EL (cell line): ENCODE measurements around the gene CORO2A.
A peak's percentile ranks its signal among the peaks of the same experiment; 100 is the strongest.

ENCODE experiments used
- DNase-seq: peaks from one replicate; pipeline ENCODE4 v3.0.0-alpha.2; 2016

The CORO2A gene

DNA sequence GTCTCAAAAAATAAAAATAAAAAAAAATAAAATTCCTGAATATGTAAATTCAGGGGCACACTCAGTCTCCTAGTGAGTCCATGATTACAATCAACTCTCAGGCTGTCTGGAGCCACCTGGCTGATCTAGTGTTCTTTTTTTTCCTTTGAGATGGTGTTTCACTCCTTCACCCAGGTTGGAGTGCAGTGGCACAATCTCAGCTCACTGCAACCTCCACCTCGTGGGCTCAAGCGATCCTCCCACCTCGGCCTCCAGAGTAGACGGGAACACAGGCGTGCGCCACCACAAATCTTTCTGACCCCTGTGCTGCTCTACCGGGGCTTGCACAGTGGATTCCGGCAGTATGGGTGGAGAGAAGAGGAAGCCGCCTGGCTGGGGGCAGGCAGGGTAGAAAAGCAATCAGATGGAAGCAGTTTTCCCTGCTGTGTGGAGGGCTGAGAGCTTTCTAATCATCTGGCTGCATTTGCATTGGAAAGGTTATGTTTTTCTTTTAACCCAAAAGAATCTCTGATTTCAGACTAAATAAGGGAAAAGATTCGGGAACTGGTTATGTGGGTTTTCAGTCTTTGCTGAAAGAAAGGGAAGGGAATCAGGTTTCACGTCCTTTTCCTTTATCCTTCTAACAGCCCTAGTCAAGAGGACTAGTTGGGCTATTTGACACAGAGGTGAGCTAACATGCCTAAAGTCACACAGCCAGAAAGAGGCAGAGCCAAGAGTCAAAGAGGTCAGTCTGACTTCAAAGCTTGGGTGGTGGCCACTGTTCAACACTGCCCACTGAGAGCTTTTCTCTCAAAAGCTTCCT, 26.3 kb upstream of the CORO2A start:
- DNase-seq = no peak

DNA sequence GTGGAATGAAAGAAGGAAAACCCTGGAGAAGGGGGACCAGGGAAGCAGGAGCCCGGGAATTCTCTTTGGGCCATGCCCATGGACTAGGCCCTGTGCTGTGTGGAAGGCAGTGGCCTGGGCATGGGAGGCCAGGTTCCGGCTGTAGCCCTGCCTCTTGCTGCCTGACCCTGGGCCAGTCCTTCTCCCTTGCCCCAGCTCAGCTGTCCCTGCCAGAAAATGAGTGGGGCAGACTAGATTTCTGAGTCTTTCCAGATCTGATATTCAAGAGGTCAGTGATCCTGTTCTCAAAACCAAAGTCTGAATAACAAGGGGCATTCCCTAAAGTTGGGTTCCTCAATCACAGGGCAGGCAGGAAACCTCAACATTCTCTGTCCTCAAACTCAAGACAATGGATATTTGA, 24.8 kb upstream of the CORO2A start:
- DNase-seq = no peak

DNA sequence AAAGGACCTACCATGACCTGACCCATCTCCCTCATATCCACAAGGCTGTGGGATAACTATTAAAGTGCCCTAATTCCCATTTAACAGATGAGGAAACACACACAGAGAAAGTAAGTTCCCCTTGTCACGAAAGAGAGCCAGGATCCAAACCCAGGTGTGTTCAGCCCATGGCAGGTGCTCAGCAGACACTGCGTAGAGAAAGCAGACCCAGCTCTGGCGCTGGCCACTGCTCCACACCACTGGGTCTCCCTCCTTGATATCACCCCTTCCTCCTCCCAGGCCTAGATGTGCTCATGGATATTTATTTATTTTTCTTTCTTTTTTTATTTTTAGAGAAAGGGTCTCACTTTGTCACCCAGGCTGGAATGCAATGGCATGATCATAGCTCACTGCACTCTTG, 24.0 kb upstream of the CORO2A start:
- DNase-seq = no peak

DNA sequence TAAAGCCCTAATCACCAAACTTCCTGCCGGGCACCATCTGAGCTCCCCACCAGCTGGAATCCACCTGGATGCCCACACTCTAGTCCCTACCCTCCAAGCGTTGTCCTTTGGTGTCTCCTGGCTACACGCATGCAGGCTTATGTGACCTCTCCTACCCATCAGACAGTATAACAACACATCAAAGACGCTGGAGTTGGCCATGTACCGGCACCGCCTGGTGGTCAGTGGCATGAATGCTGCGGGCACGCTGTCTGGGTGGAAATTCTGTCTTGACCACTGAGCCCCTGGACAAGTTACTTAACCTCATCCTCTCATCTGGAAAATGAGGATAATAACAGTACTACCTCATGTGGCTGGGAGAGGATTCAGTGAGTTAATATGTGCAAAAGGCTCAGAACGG, 23.4 kb upstream of the CORO2A start:
- peak; percentile 25 for DNase-seq

DNA sequence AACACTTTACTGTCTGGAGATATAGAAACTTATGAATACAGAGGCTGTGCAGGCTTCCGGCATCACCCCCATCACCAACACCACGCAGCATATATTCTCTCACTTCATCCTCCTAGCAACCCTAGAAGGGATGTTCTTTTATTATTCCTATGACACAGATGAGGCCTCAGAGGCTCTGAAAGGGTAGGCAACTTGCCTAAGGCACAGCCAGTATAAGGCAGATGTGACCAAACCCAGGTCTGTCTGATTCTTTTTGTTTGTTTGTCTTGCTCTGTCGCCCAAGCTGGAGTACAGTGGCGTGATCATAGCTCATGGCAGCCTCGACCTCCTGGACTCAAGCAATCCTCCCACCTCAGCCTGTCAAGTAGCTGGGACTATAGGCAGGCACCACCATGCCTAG, 22.8 kb upstream of the CORO2A start:
- no peak for DNase-seq

DNA sequence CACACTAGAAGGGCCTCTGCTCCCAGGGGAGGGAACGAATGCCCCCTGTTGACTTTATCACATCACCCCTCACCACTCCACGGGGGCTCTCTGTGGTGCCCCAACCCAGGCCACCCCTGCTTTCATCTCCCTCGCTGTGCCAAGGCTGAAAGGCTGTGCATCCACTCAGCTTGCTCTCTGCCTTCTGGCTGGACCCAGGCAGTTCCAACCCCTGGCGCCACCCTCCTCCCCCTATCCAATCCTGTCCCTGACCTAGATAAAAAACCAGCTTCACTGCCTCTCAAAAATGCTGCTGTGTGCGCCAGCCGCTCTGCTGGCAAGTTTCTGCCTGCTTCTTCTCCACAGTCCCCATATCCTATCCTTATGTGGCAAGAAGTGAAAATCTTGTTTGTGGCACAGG, 22.4 kb upstream of the CORO2A start:
- no peak for DNase-seq

DNA sequence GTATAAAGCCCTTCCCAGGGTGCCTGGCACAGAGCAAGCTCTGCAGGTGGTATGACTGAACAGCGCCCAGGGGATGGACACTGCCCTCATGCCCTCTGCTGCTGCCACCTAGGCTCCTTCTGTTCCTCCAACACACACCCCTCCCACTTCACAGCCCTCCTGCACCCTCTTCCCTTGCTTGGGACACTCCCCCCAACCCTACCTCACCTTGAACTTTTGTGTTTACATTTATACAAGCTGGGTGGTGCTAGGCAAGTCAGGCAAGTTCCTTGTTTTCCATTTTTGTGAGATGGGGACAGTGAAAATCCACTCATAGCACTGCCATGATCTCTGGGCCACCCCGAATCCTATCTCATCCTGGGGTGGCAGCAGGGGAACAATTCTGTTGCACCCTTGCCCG, 18.8 kb upstream of the CORO2A start:
- DNase-seq = no peak

DNA sequence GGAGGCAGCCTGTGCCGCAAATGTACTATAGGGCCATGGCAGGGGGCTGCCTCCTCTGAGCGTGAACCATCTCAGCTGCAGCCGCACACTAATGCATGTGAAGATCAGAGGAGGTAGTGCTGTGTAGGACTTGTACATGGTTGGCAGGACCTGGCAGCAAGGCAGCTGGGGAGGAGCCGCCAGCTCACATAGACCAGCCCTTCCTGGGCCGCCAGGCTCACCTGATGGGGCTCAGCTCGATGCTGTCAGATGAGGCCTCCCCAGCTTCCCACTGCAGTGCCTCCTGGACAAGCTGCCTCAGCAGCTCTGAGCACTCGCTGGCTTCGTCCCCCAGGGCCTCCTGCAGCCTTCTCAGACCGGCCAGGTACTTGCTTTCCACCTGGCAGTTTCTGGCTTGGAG, 18.0 kb upstream of the CORO2A start:
- no peak for DNase-seq

DNA sequence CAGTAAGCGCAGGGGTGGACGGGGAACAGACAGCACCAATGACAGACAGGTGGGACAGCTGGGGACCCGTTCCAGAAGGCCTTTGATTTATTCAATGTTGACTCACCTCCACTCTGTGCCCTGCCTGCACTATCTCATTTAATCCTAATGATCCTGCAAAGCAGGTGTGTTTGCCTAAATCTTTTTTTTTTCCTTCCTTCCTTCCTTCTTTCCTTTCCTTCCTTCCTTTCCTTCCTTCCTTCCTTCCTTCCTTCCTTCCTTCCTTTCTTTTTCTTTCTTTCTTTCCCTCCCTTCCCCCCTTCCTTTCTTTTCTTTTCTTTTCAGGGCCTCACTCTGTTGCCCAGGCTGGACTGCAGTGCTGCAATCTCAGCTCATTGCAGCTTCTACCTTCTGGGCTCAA, 17.1 kb upstream of the CORO2A start:
- DNase-seq = no peak

DNA sequence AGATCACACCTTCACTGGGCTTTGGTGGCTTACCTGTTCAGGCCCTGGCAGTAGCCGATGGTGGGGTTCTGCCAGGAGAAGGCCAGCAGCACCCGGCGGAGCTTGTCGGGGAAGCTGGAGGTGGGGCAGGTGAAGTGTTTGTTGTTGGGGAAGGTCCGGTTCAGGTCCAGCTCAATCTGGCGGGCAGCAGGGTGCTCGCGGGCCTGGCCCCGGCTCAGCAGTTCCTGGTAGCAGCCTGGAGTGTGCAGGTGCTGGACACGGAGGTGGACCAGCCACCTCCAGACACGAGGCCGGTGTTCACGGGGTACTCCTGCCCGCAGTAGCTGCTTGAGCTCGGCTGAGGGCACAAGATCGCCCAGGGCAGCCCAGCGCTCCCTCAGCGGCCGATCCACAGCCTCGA, 16.2 kb upstream of the CORO2A start:
- no peak for DNase-seq

DNA sequence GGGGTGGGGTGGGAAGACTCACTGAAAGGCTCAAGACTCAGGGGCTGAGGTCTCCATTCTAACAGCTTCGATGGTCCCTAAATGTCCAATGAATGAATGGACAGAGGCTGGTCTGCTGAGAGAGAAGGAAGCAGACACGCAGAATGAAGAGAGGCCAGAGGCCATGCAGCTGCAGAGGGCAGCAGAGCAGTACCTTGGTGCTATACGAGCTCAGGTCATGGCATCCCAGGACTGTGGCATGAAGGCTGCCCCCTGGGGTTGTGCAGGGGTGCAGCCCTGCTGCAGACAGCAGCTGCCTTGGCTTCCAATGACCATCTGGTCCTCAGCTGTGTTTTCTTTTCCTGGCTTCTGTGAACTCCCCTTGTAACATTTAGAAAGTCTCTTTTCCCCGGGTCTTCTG, 15.2 kb upstream of the CORO2A start:
- peak; percentile 21 for DNase-seq

DNA sequence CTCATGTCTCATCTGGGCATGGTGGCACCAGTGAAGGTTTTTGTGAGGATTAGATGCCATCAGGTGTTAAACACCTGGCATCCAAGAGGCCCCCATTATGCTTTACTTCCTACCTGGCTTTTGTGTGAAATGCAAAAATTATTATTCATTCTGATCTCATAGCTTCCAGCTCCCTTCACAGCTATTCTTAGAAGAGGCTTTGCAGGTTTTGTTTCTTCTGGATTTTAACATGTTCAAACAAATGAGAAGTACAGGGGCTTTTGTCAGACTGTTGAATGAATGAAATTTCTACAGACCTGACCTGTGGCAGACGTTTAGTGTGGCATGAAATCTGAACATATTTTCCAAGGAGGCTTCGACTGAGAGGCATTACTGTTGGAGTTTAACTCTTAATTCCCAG, 14.3 kb upstream of the CORO2A start:
- no peak for DNase-seq

DNA sequence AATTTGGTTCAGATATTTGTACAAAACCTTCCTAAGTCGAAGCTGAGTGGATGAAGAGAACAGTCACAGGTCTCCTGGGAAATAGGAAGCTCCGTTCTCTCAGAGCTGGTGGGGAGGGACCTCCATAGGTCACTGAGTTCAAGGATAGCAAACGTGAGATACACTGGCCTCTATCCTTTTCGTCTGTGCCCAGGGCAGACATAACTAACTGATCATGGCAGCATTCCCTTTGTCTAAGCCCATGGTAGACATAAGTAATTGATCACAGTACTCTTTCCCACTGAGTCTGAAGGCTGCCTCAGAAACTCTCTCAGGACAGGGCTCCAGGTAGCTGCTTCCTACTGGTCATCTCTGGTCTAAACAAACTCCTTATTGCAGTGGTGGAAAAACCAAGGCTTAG, 12.3 kb upstream of the CORO2A start:
- DNase-seq = no peak

DNA sequence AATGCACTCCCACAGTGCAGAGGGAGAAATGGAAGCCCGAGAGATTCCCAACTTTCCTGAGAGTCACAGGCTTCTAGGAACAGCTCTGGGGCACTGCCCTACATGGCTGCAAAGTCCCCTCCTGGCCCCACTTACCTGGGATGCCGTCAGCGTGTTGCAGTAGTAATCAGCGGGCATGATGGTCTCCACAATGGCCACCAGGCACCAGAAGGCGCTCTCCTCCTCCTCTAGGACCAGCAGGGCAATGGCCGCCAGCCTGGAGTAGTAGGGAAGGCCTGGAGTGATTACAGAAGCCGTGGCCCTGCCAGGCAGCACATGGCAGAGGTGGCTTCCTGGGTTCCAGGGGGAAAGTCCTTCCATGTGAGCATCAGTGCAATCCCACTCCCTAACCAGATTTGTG, 10.7 kb upstream of the CORO2A start:
- no peak for DNase-seq

DNA sequence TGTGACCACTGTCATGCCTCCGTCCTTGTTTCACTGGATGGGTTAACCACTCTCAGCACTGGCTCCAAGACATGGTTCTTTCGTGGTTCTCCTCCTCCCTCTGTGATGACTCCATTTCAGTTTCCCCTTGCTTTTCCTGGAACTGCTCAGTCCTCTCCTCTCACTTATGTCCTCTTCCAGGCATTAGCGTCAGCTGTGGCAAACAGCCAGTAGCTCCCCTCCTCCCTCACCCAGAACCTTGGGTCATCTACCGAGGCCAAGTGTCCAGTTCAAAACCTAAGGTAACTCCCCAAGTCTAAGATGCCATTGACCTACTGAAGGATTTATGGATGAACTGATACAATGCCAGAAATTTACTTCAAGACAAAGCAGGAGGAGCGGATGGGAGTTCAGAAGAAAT, 9.8 kb upstream of the CORO2A start:
- DNase-seq = no peak

DNA sequence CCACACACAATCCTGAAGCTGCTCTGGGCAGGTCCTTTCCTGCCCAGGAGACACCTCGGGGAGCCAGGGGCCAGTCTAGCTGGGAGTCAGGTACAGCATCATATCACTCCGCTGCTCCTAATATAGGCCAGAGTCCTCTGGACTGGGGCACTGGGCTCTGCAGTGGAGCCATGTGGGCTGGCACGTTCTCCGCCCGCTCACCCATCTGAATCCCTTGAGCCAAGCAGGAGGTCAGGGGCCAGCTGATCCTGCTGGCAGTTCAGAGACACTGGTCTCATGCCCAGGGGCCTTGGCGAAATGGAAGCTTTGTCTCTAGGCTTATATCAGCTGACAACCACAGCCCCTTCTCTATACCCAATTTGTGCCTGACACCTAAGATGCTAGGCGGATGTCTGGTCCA, 9.3 kb upstream of the CORO2A start:
- no peak for DNase-seq

DNA sequence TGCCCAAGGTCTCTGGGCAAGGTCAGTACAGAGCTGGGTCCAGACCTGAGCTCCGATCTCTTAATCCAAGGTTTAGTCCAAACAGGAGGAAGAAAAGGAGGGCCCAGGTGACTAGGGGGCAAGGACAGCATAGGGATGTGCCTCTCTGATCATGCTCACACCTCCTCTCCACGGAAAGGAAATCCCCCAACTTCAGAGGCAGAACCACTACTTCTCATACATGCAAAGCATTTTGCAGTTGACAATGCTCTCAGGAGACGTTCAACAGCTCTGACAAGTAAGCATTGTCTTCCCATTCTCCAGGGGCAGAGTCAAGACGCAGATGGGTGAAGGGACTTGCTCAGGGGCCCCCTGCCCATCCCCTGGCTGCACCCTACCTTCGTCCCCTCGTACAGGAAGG, 8.7 kb upstream of the CORO2A start:
- no peak for DNase-seq

DNA sequence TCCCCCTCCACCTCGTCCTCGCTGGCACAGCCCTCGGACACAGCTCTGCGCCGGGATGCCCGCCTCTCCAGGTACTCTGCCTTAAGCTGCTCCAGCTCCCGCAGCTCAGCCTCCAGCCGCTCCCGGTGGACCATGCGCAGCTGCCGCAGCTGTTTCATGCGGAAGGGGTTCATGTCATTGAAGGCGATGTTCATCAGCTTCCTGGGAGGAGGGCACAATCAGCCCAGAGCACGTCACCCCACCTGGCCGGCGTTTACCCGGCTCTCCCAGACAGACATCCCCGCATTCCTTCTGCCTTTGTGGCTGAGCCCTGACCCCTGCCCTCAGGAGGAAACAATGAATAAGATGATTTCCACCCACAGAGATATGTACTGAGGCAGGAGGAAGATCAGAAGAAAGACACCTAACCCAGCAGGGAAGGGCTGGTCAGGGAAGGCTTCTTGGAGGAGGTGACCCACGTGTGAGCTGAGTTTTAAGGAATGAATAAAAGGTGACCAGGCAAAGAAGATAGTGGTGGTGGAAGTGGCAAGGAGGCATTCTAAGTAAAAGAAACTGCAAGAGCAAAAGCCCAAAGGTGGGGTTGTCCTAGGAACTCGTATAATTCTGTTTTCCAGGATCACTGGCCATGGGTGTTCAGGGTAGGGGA, 7.1 kb upstream of the CORO2A start:
- DNase-seq = no peak

DNA sequence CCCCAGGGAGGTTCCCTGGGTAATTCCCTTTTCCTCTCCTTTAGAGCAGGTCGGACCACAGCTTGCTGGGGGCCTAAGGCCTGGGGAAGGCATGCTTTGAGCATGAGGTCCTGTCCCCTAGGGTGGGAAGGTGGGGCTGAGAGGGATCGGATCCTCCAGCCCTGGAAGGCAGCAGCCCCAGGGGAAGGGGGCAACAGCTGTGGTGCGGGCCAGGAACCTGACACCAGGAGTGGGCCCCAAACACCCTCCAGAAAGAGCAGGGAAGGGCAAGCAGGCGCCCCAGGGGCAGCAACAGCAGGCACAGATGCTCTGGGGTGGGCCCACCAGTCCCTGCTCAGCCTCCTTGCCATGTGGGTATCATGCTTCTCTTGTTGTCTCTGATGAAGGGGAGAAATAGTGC, 3.2 kb upstream of the CORO2A start:
- DNase-seq = no peak

DNA sequence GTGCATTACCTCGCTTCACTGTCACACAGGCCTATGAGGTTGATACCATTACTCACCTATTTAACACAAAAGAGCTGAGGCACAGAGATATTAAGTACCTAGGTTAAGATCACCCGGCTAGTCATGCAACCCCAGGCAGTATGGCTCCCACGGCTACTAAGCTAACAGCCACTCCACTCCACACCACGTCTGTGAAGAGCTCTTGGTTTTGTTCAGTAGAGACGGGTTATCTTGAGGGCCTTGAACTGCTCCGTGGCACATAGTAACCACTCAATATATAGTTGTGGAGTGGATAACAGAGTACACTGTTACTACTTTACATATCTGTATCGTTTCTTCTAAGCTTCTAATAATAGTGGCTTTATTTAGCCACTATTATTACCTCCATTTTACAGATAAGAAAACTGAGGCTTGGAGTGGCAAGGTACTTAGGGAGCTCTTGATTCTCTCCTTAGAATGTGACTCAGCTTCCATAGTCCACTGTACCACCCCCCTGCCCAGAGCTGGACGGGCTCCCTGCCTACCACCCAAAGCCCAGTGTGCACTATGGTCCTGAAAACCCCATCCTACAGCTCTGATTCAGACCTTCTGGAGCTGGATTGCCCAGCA, 1.0 kb upstream of the CORO2A start:
- DNase-seq = no peak

DNA sequence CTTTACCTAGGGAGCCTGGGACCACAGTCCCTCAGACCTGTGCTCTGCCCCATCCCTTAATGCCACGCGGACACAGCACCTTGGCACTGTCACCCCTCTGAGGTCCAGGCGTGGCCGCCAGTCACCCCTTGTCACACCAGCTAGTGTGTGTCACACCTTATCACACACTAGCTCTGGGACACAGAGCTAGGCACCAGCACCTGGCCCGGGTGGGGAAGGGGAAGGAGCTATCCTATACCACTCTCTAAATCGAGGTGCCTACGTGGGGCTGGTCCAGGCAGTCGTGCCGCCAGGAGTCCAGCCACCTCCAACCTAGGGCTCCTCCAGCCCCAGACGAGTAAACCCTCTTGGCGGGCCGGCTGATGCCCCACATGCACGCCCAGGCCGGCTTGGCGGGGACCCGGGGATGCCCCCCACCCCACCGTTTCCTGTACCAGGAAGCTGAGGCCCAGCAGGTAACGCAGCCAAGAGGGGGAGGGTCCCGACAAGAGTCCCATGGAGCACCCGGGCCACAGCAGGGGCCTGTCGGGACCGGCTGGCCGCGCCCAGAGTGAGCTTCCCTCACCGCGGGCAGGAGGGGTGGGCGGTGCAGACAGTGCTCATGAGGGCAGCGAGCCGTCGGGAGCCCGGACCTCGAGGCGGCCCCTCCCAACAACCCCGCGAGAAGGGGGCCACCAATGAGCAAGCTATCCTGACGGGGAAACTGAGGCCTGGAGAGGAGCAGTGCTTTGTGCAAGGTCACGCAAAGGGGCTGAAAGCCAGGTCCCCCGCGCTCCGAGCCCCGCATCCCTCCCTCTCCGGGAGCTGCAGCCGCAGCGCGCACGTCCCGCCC, 550 bp downstream of the CORO2A start:
- DNase-seq = no peak

DNA sequence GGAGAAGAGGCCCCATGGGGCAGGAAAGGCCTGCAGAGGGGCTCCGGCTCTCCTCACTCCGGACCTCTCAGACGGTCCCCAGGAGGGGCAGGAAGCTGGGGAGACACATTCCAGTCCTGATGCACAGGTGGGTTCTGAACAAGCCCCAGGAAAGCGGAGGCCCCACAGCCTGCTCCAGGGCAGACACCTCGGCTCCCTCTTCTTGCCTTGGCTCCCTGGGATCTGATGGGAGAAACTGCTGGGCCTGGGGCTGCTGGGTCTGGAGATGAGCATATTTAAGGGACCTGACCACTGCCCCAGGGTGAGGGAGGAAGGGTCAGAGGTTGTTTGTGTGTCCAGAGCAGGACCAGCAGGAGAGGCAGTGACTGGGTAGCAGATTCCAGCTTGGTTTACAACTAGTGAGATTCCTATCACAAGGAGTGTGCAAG, 1.2 kb downstream of the CORO2A start:
- no peak for DNase-seq

DNA sequence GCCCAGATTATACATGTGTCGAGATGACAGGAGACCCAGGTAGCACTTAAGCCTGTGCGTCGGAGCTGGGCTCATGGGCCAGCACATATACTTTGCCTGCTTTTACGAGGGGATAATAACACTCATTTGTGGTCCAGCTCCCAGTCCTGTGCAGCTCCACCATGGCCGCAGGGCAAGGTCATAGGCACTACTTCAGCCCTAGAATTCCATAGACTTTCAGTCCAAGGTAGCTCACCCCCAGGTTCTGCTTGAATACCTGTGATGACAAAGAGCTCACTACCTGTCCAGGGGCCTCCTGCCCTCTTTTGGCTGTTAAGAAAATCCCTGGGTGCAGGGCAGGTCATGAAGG, 1.7 kb downstream of the CORO2A start:
- DNase-seq = no peak

DNA sequence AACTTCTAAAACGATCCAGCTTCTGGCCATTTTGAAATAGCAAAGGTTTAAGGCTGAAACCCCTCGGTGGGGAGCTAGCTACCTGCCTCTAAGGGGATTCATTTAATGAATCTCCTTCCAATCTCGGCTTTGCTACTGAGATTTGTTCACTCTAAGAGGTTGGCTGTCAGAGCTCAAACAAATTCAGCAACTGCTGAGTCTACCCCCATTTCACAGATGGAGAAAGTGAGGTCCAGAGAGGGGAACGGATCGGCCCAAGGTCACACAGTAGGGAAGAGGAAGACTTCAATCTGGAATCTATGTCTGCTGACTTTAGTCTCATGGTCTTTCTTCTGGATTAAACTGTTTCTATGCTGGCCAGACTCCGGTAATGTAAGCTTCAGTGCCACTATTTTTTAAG, 3.0 kb downstream of the CORO2A start:
- DNase-seq = no peak
